Peyer's patch (tissue), 4 donors: Measurements from ENCODE around the gene SRSF7.

ENCODE experiments used
- CTCF ChIP-seq, 6 experiments: fragments of 450-650 bp in 4 of 6; fragments of 200-600 bp in 2 of 6; sonication (generic) in 1 of 6; IDR thresholded peaks; one replicate each; pipeline ENCODE4 v1.5.1; 2017 to 2019; ENCODE audit warnings: antibody characterized with exemption in 6 of 6, mild to moderate bottlenecking in 3 of 6, moderate library complexity in 1 of 6
- POLR2A ChIP-seq, 2 donors: fragments of 450-650 bp; IDR thresholded peaks; one replicate each; pipeline ENCODE4 v1.5.1; 2017; ENCODE audit warnings: antibody characterized with exemption in 2 of 2, mild to moderate bottlenecking in 2 of 2, moderate library complexity in 2 of 2

DNA sequence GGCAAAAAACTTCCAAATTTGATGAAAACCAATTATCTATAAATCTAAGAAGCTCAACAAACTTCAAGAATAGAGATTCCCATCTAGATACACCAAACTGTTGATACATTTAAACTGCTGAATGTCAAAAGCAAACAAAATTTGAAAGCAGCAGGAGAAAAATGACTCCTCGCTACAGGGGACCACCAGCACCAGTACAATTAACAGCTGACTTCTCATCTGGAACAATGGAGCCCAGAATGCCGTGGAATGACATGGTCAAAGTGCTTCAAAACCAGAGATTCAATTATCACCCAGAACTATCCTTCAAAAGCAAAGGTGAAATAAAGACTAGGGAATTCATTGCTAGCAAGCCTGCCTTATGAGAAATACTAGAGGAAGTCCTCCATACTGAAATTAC, 11.6 kb downstream of the SRSF7 start:
- no peak for TF ChIP-seq CTCF (IDR thresholded peaks at IDR 0.05)
- TF ChIP-seq POLR2A (IDR thresholded peaks at IDR 0.05) = no peak
